GM23338 (cell line): Measurements from ENCODE around the gene ALDH7A1.

ENCODE experiments used
- CREB1 ChIP-seq: fragments of 250-450 bp; sonication (Bioruptor Pico); IDR thresholded peaks from 2 replicates; pipeline ENCODE4 v1.5.0; 2020; ENCODE audit warnings: low read depth, mild to moderate bottlenecking, moderate library complexity
- ETS1 ChIP-seq: IDR thresholded peaks from 2 replicates; pipeline ENCODE4 v1.6.1; 2016; ENCODE audit warnings: antibody characterized with exemption
- EZH2 ChIP-seq: fragments of 200-600 bp; sonication (generic); IDR thresholded peaks from one replicate; pipeline ENCODE4 v1.8.0; 2017; ENCODE audit warnings: antibody characterized with exemption, mild to moderate bottlenecking, low read depth; ENCODE audit not compliant: unreplicated experiment
- EZH2phosphoT487 ChIP-seq: fragments of 200-600 bp; sonication (generic); IDR thresholded peaks from one replicate; pipeline ENCODE4 v1.8.1; 2018; ENCODE audit warnings: antibody characterized with exemption; ENCODE audit not compliant: unreplicated experiment
- JUNB ChIP-seq: IDR thresholded peaks from one replicate; pipeline ENCODE4 v1.6.1; 2016; ENCODE audit warnings: antibody characterized with exemption; ENCODE audit not compliant: unreplicated experiment
- NANOG ChIP-seq: IDR thresholded peaks from 2 replicates; pipeline ENCODE4 v1.6.1; 2016; ENCODE audit warnings: antibody characterized with exemption, borderline replicate concordance
- POLR2AphosphoS5 ChIP-seq: IDR thresholded peaks from 2 replicates; pipeline ENCODE4 v1.6.1; 2016; ENCODE audit warnings: antibody characterized with exemption, low read depth
- REST ChIP-seq: IDR thresholded peaks from one replicate; pipeline ENCODE4 v1.6.1; 2018; ENCODE audit warnings: antibody characterized with exemption; ENCODE audit not compliant: unreplicated experiment
- ZNF114 ChIP-seq: fragments of 250-450 bp; sonication (Bioruptor Pico); IDR thresholded peaks from 2 replicates; pipeline ENCODE4 v1.5.0; 2020; ENCODE audit warnings: mild to moderate bottlenecking, moderate library complexity
- ZNF331 ChIP-seq: fragments of 250-450 bp; sonication (Bioruptor Pico); IDR thresholded peaks from 2 replicates; pipeline ENCODE4 v1.5.0; 2020; ENCODE audit warnings: low read depth, mild to moderate bottlenecking, moderate library complexity
- TF ChIP-seq, protein P1 (sequence below), 2 experiments: fragments of 200-600 bp in 1 of 2; sonication (generic) in 1 of 2; conservative IDR thresholded peaks; 2 replicates each; pipeline versions ENCODE4 v1.5.1 to v1.6.1; 2016 to 2017; ENCODE audit warnings: antibody characterized with exemption in 2 of 2, low read depth in 2 of 2, mild to moderate bottlenecking in 2 of 2, moderate library complexity in 1 of 2

- TF ChIP-seq, protein P1, sequence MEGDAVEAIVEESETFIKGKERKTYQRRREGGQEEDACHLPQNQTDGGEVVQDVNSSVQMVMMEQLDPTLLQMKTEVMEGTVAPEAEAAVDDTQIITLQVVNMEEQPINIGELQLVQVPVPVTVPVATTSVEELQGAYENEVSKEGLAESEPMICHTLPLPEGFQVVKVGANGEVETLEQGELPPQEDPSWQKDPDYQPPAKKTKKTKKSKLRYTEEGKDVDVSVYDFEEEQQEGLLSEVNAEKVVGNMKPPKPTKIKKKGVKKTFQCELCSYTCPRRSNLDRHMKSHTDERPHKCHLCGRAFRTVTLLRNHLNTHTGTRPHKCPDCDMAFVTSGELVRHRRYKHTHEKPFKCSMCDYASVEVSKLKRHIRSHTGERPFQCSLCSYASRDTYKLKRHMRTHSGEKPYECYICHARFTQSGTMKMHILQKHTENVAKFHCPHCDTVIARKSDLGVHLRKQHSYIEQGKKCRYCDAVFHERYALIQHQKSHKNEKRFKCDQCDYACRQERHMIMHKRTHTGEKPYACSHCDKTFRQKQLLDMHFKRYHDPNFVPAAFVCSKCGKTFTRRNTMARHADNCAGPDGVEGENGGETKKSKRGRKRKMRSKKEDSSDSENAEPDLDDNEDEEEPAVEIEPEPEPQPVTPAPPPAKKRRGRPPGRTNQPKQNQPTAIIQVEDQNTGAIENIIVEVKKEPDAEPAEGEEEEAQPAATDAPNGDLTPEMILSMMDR (conservative IDR thresholded peaks at IDR 0.05; ENCODE audit: low read depth in 2 of 2) = no peak
- TF ChIP-seq EZH2 (no peak), ZNF114 (CRISPR knock-in tag) (no peak), EZH2phosphoT487 (no peak), POLR2AphosphoS5 (no peak), JUNB (no peak), REST (no peak), NANOG (no peak), CREB1 (CRISPR knock-in tag) (no peak), ZNF331 (no peak), ETS1 (no peak)
Measured at GRCh38 chr5:126521130-126521529, 73.9 kb downstream of the ALDH7A1 start.
